AML-193 (cell line): Measurements from ENCODE around the gene FOCAD.
A peak's percentile ranks its signal among the peaks of the same experiment; 100 is the strongest.

Experiments used
- DNase-seq, 2 experiments: peaks; one replicate each; lab custom pipeline; 2025; lab: John Stamatoyannopoulos, UW

Gene FOCAD

DNA sequence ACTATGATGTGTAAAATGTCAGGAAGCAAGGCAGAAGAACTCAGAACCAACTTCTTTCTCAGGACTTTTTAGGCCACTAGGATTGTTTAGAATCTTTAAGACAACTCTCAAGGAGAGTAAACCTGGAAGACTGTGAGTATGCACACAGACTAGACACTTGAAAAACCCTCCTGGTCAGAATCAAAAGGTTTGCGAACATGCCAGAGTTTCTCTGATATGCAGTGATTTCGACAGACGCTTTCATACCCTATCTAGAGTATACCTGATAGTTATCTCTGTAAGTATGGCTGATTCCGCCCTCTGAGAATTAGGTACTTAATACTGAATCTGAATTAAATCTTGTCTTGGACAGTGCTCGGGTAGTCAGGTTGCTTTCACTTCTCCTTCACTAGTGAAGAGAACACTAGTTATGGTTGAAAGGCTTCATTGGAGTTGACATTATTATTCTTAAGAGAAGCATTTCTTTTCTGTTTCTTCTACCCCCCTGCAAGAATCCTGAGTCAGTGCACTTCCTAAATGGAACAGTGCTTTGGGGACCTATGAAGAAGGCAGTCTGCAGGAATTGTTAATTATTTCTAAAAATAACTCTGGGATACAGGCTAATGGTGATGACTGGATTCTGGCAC, 189.3 kb downstream of the FOCAD start:
- DNase-seq, result no peak

DNA sequence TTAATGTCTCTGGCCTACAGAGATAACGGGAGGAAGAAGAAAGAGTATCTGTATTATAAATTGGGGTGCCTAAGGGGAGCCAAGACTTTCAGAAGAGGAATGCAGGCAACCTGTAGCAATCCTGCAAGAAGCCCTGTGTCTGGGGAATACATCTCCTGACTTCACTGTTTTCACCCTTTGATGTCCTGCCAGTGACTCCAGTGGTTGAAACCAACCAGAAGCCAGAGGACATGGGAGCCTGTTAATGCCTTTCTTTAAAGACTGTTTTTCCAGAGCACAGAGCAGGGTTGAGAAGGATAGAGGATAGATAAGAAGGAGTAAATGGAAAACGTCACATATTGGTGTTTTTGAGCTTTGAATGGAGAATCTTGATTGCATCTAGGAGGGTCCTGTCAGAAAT, 196.2 kb downstream of the FOCAD start:
- no peak for DNase-seq

- DNase-seq, result no peak
These were observed 196.6 kb downstream of the FOCAD start for GRCh38 chr9:20880675-20881074.

GRCh38 chr9:20884985-20885593, 201.0 kb downstream of the FOCAD start:
- peak; percentile 58 to 59 for DNase-seq

GRCh38 chr9:20898885-20899554, 215.0 kb downstream of the FOCAD start:
- no peak for DNase-seq

GRCh38 chr9:20903212-20903611, 219.2 kb downstream of the FOCAD start:
- DNase-seq, result no peak

DNA sequence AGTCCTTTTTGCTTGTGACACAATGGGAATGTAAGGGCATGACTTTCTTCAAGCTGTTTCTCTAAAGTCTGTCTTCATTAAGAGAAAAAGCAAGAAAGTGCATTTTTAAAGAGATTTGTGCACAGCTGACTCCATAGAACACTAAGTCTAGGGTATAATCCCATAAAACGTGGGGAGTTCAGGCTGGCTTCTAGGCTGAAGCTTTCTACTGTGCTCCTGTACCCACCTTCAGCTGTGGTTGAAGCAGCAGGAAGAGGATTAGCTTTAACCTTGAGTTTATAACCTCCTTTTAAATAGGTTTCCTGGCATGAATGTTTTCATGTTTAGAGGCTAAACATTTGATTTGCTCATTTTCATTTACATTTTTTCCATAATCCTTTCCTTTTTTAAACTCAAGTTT, 220.9 kb downstream of the FOCAD start:
- no peak for DNase-seq

DNA sequence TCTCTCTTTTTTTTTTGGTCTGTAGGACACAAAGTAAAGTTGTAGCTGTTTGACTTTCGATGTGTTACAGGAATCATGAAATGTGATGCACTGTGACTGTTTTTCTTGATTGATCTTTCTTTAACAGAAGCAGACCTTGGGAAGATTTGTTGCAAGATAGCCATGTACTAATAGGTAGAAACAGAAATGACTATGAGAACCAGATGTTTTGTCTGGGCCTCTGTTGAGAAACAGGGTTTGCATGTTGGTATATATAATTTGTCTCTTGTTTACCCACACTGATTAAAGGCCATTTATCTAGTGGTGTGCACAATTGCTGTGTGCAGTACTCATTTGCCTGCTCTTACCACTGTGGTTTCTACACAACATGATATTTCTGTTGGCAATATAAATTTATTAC, 222.3 kb downstream of the FOCAD start:
- DNase-seq, result no peak

DNA sequence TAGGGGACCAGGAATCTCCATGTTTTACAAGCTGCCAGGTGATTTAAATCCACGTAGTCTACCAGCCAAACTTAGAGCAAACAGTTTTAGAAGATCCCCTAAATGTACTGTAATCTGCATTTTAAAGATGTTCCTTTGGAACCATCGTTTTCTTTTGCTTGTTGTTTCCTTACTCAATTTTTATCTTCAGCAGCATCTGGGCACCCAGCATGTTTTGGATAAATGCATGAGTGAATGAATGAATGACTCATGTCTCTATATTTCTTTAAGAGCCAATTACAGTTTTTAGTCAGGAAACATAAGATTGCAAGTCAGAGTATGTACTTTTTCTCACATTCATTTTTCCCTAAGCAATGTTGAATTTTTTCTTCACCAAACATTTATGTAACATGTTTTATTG, 224.4 kb downstream of the FOCAD start:
- no peak for DNase-seq

- no peak for DNase-seq
These were observed 230.5 kb downstream of the FOCAD start for GRCh38 chr9:20914556-20914955.

DNA sequence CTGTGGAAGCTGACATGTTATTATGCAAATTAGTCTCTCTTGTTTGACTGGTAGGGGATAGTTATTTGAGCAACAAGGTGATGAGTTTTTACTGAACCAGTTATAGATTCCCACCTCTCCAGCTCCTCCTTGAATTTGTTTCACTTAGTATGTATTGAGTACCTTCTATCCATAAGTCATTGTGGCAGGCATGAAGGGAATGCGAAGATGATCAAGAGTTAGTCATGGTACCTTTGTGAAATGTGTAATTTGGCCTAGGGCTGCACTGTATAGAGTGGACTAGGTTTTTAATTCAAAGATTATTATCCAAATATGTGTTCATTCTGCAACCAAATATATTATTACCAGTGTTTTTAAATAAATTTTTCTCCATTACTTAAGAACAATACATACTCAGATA, 237.3 kb downstream of the FOCAD start:
- DNase-seq, result no peak

- no peak for DNase-seq
These were observed 241.4 kb downstream of the FOCAD start for GRCh38 chr9:20925256-20926045.

DNA sequence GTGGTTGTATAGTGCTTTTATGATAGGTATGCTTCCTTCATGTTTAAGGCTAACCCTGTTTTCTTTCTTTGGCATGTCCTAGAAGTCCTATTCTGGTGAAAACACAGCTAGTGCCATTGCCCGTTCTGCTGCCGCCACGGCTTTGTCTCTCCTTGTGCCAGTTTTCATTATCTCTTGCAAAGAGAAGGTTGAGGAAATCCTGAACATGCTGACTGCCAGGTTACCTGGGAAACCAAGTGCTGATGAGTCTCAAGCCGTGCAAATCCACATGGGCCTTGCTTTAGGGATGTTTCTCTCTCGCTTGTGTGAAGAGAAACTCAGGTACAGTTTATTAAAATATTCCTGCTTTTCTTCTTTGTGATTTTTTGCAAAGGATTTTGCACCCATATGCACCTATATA, 245.2 kb downstream of the FOCAD start:
- DNase-seq, result no peak

DNA sequence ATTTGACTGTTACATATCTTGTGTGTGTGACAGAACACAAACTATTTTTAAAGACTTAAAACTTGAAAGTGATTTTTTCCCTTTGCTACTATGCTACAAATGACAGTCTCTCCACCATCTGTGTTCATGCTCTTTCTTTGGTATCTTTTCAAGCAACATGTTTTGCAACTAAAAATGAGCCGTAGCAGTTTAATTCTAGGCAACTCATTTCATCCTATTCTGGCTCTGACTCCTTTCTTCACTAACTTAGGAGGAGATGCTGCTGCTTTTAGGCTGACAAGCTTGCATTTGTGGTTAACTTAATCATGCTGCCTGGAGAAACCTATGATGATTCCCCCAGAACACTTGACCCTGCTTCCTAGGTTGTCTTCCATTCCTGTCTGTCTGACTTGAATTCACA, 246.8 kb downstream of the FOCAD start:
- DNase-seq, result no peak

- DNase-seq, result no peak
These were observed 256.6 kb downstream of the FOCAD start for GRCh38 chr9:20940447-20941173.

DNA sequence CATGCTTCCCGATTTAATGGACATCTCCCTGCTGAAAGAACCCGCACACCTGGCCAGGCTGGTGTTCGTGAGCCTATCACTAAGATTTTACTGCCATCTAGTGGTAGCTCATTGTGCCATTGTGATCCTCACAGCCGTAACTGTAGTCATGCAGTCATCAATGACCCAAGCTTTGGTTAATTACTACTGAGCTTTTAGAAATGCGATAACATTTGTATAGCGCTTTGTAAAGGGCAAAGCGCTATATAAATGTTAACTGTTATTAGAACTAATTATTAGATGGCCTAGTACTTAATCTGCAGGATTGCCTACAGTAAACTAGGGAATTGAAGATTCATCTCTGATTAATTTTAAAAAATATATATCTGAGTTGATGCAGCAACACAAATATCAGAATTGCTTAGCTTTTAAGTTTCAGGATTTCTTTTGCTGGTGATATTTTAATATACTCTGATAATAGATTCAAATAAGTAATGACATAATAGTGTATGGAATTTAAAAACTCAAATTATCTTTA, 257.2 kb downstream of the FOCAD start:
- DNase-seq, result peak; percentile 66 to 84

DNA sequence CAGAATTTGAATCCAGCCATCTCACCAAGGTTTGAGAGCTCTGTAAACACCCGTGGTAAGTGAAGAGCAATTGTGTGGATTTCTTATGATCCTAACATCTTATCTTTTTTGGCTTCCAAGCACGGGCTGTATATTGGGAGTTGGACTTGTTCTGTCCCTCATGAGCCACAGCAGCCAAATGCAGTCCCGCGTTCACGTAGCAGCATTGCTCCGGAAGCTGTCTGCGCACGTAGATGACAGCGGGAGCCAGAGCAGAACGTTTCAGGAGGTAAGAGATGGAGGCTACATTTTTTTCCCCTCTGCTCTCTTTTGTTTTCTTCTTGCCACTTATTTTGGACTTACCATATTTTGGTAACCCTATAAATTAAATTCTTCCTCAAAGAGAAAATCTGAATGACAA, 260.4 kb downstream of the FOCAD start:
- DNase-seq, result no peak

DNA sequence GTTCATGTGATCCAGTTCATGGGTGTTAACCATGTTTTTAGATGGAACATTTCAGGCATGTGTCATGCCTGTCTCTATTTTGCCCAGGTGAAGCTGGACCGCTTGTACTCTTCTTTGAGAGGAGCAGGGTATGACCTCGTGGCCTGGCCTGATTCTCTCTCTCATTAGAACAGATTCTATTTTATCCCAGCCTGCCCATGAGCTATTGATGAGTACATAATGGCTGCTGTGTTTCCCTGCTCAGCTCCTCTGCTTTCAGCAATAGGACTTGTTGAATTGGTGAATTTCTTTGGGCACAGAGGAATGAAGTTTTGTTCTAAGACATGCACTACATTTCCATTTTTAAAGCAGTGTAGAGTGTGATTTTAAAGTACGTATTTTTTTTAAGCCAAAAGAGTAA, 261.2 kb downstream of the FOCAD start:
- no peak for DNase-seq

DNA sequence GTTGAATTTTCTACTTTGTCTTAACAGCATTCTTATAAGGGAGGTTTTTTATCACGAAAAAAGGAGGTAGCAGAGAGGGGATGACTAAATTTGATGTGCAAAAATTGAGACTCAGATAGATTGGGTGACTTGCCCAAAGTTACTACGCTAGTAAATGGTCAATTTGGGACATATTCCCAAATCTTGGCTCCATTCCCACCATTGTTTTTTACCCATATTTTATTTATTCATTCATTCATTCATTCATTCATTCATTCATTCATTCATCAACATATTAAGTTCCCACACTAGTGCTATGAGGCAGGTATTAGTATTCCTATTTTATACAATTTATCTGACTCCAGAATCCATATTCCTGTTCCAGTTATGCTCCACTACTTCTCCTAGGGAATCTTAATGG, 261.8 kb downstream of the FOCAD start:
- no peak for DNase-seq

- DNase-seq, result no peak
These were observed 264.6 kb downstream of the FOCAD start for GRCh38 chr9:20948703-20949102.

DNA sequence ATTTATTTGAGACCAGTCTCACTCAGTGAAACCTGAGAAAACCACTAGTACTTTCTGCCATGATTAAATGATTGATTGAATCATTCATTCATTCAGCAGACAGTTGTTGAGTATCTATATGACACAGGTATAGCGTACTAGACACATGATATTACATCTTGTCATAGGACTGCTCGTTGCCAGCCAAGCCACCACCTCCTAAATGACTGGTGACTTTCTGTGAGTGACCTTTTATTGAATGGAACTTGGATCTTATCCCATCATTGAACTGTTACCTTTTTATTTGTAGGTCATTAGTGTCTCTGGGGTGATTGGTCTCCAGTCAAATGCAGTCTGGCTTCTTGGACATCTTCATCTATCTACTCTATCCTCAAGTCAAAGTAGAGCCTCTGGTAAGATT, 266.6 kb downstream of the FOCAD start:
- DNase-seq, result no peak
